ENCODE data around the gene TEDC1.
A peak's percentile ranks its signal among the peaks of the same experiment; 100 is the strongest.

The TEDC1 gene

GRCh38 chr14:105486163-105486973 is 4.7 kb upstream of the TEDC1 start, which contains the start of gene CRIP1:
TSS of gene CRIP1 (plus strand) at chr14:105486886. CDS start at chr14:105487260, 374 bp downstream.
- peak; percentile 55 to 71 (median 65) for DNase-seq

- no peak for DNase-seq
Observed at GRCh38 chr14:105486974-105487448, 4.0 kb upstream of the TEDC1 start.

GRCh38 chr14:105487449-105487985 is 3.5 kb upstream of the TEDC1 start:
- DNase-seq: peak; percentile 64 to 89 (median 64)

GRCh38 chr14:105487986-105488777 is 2.9 kb upstream of the TEDC1 start:
- DNase-seq: no peak

- peak; percentile 69 to 82 (median 71) for DNase-seq
Observed at GRCh38 chr14:105488781-105489541, 2.1 kb upstream of the TEDC1 start.

GRCh38 chr14:105489542-105490266 is 1.3 kb upstream of the TEDC1 start:
- peak; percentile 76 to 81 (median 77) for DNase-seq

- DNase-seq: no peak
Observed at GRCh38 chr14:105490267-105490571, 827 bp upstream of the TEDC1 start.

- peak; percentile 88 to 94 (median 89) for DNase-seq
Observed at GRCh38 chr14:105491366-105491973, 424 bp downstream of the TEDC1 start.

- no peak for DNase-seq
Observed at GRCh38 chr14:105492031-105492970, 1.3 kb downstream of the TEDC1 start.

GRCh38 chr14:105492971-105493871 is 2.2 kb downstream of the TEDC1 start:
- no peak for DNase-seq

GRCh38 chr14:105493921-105494605 is 3.0 kb downstream of the TEDC1 start:
- DNase-seq: no peak

GRCh38 chr14:105494606-105494929 is 3.5 kb downstream of the TEDC1 start:
- DNase-seq: no peak

- DNase-seq: no peak
Observed at GRCh38 chr14:105495101-105495989, 4.3 kb downstream of the TEDC1 start.

- DNase-seq: no peak
Observed at GRCh38 chr14:105495990-105496830, 5.2 kb downstream of the TEDC1 start.

- DNase-seq: no peak
Observed at GRCh38 chr14:105496831-105497591, 6.0 kb downstream of the TEDC1 start.
